HG03045 (cell line): ENCODE data around the gene ADGRL3.
"Not testable (repeated sequence)": the region's sequence is repeated elsewhere in the genome, so short reads cannot be mapped to it uniquely, and the experiment has no call there.

Experiments used
- ATAC-seq: cut with Tn5 transposase; IDR thresholded peaks from one replicate; pipeline ENCODE4 v1.9.1; 2021; ENCODE audit warnings: mild to moderate bottlenecking, moderate library complexity; ENCODE audit not compliant: unreplicated experiment

The ADGRL3 gene

DNA sequence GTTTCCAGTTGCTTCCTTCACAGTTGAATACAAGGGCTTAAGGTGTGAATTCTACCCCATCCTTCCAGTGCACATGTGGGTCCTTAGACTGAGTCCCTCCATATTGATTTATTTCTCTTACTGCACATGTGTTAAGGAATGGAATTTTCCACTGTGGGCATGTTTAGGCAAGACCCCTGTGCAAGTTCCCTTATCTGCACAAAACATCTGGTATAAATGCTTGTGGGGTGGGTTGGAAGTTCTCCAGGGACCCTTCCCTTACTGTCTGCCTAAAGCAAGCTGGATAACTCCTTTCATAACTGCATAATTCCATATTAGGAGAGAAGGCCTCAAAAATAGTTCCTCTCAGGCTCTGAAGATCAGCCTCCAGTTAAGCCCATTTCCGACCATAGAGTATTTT is 570.9 kb downstream of the ADGRL3 start:
- ATAC-seq: no peak

DNA sequence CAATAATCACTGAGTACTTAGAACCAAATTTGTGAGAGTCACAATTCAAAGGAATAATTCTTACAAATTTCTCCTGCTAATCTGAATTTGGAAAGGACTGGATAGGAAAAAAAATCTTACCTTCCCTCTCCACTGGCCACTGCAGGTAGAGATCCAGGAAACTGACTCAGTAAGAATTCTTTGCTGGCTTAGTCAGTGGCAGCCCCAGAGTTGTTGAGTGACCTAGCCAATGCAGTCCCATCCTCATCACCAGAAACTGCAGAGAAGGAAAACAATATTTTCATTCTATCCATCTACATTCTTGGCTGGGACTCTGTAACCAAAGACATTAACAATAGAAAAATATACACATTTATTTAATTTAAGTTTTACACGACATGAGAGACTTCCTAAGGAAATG is 572.0 kb downstream of the ADGRL3 start:
- no peak for ATAC-seq

DNA sequence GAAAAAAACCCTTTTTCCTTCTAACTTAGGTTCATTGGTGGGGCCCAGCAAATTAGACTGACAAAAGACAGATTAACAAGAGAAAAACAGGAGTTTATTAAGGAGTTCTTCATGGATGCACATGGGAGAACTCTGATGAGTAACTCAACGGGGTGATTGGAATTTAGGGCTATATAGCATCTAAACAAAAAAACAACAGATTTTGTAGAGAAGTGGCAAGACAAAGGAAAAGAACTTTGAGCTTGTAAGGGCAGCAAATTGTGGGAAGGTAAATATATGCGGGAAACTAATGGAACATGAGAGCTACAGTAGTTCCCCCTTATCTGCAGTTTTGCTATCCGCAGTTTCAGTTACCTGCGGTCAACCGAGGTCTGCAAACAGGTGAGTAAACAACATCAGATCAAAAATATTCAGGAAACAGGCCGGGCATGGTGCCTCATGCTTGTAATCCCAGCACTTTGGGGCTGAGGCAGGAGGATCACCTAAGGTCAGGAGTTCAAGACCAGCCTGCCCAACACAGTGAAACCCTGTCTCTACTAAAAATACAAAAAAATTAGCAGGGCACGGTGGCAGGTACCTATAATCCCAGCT is 573.6 kb downstream of the ADGRL3 start:
- ATAC-seq: no peak

- ATAC-seq: no peak
Measured at GRCh38 chr4:61782133-61782532, 582.0 kb downstream of the ADGRL3 start.

- ATAC-seq: no peak
Measured at GRCh38 chr4:61783050-61783449, 582.9 kb downstream of the ADGRL3 start.

DNA sequence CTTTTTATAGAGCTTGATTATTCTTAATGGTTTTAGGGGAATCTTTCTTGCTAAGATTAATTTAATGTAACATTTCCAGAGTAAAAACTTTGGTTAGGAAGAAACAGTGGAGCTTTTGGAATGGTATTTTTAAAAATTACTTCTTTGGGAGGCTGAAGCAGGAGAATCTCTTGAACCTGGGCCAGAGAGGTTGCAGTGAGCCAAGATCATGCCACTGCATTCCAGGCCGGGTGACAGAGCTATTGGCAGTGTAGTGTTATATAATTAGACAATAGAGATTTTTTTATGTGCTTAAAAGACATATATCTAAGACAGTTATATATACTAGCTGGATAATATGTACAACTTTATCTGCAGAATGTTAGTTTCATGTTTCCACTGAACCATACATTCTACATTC is 585.6 kb downstream of the ADGRL3 start:
- no peak for ATAC-seq

- no peak for ATAC-seq
Measured at GRCh38 chr4:61786211-61786610, 586.1 kb downstream of the ADGRL3 start.

- no peak for ATAC-seq
Measured at GRCh38 chr4:61795998-61796397, 595.9 kb downstream of the ADGRL3 start.

- no peak for ATAC-seq
Measured at GRCh38 chr4:61799794-61800193, 599.7 kb downstream of the ADGRL3 start.

DNA sequence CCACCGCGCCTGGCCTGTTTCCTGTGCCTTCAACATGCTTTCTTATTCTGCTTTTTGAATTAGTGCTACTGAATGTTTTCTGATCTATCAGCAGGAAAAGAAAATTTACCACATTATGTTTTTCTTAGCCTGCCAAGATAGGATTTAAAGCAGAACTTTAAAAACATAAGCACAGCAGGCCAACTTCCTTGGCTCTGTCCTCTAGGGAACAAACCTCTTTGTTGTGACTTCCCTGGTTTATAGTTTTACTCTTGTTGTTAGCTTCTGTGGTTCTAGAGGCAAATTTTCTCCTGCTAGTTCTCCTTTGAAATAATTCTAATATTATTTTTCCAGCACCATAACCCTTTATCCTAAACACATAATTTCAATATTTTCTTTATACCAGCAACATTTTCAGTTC is 605.1 kb downstream of the ADGRL3 start:
- ATAC-seq: no peak

DNA sequence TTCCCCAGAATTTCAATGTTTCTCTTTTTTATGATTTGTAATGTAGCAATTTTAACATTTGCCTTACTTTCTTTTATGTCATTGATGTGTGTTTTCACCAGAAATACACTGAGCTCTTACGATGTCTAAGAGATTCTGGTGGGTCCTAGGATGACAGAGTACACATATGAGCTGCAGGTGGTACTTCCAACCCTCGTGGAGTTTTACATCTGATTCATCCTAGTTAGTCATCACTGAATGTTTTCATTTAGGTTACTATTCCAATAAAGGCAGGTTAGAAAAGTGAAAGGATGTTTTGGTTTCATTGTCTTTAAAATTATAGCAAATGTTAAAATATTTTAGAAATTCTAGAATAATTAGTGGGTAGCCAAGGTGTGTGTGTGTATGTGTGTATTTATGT is 605.9 kb downstream of the ADGRL3 start:
- no peak for ATAC-seq

GRCh38 chr4:61812171-61812570 is 612.0 kb downstream of the ADGRL3 start:
- ATAC-seq: no peak

GRCh38 chr4:61817071-61817470 is 616.9 kb downstream of the ADGRL3 start:
- no peak for ATAC-seq

DNA sequence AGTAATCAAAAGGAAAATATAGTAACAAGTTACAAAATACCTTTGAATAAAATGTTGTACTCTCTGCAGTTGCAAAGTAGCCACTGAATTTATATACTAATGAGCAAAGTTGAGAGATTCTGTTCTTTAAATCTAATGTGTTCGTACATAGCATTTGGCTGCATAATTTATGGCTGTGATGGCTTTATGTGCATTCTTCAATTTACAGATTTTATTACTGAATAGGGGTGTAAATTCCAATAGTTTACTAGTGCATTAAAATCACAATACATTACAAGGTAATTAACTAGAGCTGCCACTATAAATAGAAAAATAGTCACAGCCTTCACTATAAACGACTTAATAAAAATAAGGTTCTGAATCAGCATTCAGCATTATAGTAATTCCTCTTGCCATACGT is 620.0 kb downstream of the ADGRL3 start:
- ATAC-seq: no peak

- no peak for ATAC-seq
Measured at GRCh38 chr4:61824454-61824853, 624.3 kb downstream of the ADGRL3 start.

GRCh38 chr4:61827907-61828391 is 627.8 kb downstream of the ADGRL3 start:
- no peak for ATAC-seq

DNA sequence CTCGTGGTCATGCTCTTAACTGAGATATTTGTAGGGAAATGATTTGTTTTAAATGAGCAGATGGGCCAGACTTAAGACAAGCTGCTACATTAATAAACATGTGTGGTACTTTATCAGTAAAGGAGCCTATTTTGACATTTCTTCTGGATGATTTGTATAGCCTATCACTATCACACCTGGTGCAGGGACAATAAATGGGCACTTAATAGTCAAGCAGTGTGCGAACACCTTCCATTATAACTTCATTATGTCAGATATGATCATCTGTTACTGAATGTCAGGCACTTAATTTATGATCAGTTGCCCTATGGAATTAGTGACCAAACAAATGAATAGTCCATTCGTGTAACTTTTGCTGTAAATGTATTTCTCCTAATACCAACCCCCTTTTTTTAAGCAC is 628.8 kb downstream of the ADGRL3 start:
- no peak for ATAC-seq

DNA sequence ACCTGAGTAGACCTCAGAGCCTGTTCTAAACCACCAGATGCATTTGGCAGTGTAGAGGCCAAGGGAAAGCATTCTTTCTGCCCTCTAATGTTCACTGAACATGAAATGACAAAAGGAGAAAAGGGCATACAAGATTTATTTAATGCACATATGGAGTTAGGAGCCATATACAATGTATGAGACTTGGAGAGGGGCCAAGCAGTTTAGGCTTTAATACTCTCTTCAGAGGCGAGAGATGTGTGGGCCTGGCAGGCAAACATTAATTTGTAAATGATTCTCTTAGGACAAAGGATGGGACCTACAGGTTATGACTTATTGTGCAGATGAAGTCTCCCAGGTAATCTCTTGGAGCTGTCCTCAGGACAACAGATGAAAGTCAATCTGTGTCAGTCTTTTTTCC is 631.9 kb downstream of the ADGRL3 start:
- ATAC-seq: no peak

GRCh38 chr4:61837395-61837794 is 637.3 kb downstream of the ADGRL3 start:
- ATAC-seq: no peak

DNA sequence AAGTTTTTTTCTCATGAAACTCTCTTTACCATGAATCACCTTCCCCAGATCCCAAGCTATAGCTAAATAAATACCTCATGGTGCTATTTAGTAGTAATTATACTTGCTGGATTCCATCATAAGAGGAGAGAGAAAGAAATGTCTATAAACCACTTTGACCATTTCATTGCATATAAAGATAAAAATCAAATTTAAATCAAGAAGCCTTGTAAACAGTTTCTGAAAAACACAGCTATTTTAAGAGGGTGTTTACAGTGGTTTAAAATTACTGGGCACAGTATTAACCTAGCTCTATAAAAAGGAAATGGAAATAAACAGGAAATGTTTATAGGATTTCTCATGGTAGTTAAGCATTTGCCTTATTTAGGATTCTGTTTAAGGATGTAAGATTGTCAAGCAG is 637.9 kb downstream of the ADGRL3 start:
- no peak for ATAC-seq

DNA sequence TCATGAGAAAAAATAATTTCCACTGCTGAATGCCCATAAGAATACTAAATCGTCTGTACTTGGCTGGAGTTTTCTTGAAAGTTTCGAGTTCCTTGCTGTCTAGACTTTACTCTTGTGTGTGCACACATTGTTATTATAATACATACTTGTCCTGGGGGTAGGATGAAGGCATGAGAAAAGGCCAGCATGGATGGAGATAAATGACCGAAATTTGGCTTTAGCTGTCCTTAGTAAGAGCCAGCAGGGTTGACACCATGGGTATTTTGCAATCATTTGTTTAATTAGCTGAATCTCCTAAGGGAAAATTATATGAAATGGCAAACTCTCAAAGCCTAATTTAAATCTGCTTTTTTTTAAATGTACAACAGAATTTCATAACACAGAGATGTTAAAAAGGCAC is 641.6 kb downstream of the ADGRL3 start:
- no peak for ATAC-seq

- ATAC-seq: no peak
Measured at GRCh38 chr4:61851126-61851525, 651.0 kb downstream of the ADGRL3 start.

- not testable (repeated sequence) for ATAC-seq
Measured at GRCh38 chr4:61852105-61852504, 652.0 kb downstream of the ADGRL3 start.
